ENCODE measurements around the gene PPIL1. TPM values are rescaled to one million over a fixed set of nuclear protein-coding genes. Genes with fewer than 3 reads are reported as not detected.
A peak's percentile ranks its signal among the peaks of the same experiment; 100 is the strongest.

PPIL1 gene
- total RNA-seq, 1 donor from 2014 or later: 18.9 TPM

DNA sequence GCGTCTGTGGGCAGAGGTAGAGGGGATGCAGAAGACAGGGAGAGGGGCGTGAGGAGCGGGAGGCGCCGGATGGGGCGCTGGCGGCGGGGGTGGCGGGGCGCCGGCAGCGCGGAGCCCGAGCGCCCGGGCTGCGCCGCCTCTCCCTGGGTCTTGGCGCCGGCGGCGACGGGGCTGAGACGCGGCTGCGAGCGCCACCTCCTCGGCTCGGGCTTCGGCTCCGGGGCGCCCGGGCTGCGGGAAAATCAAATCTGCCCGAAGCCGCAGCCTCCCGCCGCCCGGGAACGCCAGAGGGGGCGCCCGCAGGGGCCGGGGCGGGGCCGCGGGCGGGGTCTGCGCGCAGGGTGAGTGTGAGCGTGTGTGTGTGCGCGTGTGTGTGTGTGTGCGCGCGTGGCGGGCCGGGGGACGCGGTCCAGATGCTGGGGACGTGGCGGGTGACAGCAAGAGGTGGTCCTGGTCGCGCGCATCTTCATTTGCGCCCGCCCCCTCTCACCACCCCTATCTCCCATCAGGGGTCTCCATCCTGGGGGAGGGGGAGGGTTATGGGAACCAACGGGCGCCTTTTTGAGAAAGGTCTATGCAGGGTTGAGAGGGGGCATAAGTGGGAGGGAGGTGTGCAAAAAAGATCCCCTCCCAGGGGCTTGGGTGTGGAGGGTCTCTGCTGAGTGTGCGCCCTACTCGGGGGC lies 34.7 kb downstream of the PPIL1 start:
- Histone ChIP-seq H3K36me3 (no peaks in the 10 kb centered on the region), H3K4me1 (peaks cover 25% of the 10 kb centered on the region), H3K9me3 (no peaks in the 10 kb centered on the region), H3K27ac (peak overlapping the region; percentile 60), H3K27me3 (no peaks in the 10 kb centered on the region), H3K4me3 (peak overlapping the region; percentile 46 to 80)
- TF ChIP-seq POLR2A (IDR thresholded peaks at IDR 0.05): no peak
- TF ChIP-seq POLR2AphosphoS5 (IDR thresholded peaks at IDR 0.05; ENCODE audit: insufficient read depth in 1 of 2, low read depth in 1 of 2): no peak
- TF ChIP-seq, protein P1, sequence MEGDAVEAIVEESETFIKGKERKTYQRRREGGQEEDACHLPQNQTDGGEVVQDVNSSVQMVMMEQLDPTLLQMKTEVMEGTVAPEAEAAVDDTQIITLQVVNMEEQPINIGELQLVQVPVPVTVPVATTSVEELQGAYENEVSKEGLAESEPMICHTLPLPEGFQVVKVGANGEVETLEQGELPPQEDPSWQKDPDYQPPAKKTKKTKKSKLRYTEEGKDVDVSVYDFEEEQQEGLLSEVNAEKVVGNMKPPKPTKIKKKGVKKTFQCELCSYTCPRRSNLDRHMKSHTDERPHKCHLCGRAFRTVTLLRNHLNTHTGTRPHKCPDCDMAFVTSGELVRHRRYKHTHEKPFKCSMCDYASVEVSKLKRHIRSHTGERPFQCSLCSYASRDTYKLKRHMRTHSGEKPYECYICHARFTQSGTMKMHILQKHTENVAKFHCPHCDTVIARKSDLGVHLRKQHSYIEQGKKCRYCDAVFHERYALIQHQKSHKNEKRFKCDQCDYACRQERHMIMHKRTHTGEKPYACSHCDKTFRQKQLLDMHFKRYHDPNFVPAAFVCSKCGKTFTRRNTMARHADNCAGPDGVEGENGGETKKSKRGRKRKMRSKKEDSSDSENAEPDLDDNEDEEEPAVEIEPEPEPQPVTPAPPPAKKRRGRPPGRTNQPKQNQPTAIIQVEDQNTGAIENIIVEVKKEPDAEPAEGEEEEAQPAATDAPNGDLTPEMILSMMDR (IDR thresholded peaks at IDR 0.05): no peak
- DNase-seq (ENCODE audit: extremely low spot score in 2 of 2): no peak
- intact Hi-C loops (cut with DNase I): no loop called here

DNA sequence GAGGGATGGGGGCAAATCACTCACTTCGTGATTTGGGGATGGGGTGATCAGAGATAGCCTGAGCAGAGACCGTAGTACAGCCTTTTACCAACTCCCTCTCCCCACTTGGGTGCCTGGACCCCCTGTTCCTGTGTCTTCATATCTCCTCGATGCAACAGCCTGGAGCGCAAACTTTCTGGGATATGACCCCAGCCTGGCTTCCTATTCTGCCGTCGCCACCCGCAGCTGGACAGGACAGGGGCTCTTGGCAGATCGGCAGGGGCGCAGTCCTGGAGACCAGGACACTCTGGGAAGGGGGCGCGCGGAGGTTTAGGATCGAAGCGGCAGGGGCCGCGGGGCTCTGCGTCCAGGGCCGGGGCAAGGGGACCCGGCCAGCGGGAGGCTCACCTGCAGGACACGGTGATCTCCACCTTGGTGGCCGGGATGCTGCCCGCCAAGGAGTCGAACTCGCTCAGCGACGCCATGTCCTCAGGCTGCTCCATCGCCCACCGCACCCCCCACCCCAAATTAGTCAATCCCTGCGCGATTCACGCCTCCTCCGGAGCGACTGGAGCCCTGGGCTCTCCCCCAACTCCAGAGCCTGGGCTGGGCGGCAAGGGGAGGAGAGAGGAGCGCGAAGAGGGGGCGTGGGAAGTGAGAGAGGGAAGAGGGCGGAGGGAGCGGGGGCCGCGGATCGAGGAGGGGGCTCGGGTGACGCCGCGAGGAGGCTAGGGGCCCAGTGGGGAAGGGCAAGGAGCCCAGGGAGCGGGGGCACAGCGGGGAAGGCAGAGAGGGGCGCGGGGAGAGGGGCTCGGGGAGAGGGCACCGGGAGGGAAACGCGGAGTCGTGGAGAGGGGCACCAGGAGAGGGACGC lies 35.5 kb downstream of the PPIL1 start, which contains the start of gene CPNE5:
CPNE5 (minus strand) TSS at position 549 of the 853 bp plus-strand sequence; CDS start at position 482, 67 bp downstream.
- no peaks in the 10 kb centered on the region for H3K36me3 ChIP-seq
- H3K4me3 ChIP-seq: peak within 1 kb of the TSS; percentile 46 to 80
- TF ChIP-seq POLR2AphosphoS5 (IDR thresholded peaks at IDR 0.05; ENCODE audit: insufficient read depth in 1 of 2, low read depth in 1 of 2): peak in 1 of 2 donors; percentile 28
- TF ChIP-seq, protein P1 (IDR thresholded peaks at IDR 0.05): no peak
- intact Hi-C loops (cut with DNase I): no loop called here
- peak within 1 kb of the TSS; percentile 60 for H3K27ac ChIP-seq
- H3K4me1 ChIP-seq: peaks cover 25% of the 10 kb centered on the region
- no peaks in the 10 kb centered on the region for H3K27me3 ChIP-seq
- DNase-seq (ENCODE audit: extremely low spot score in 2 of 2): no peak
- no peaks in the 10 kb centered on the region for H3K9me3 ChIP-seq

DNA sequence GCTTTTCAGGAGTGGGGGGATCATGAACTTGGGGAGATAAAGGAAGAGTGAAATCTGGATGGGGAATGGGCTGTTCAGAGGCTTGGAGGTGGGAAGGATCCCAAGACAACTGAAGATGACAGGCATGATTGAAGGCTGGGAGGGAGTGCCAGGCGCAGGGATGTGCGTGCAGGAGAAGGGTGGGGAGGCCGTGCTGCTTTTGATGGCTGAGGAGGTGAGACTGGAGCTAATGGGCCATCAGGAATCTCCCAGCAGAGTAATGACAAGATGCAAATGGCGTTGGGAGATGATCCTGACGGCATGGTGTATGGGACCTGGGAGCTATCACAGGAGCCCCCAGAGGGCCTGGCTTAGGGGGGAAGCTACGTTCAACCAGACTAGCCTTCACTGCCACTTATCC lies 36.9 kb downstream of the PPIL1 start:
- TF ChIP-seq POLR2A (IDR thresholded peaks at IDR 0.05) (no peak), POLR2AphosphoS5 (IDR thresholded peaks at IDR 0.05; ENCODE audit: insufficient read depth in 1 of 2, low read depth in 1 of 2) (no peak)
- TF ChIP-seq, protein P1 (IDR thresholded peaks at IDR 0.05): no peak
- Histone ChIP-seq H3K9me3 (no peaks in the 10 kb centered on the region), H3K27me3 (no peaks in the 10 kb centered on the region), H3K4me3 (no peak overlapping the region), H3K36me3 (no peaks in the 10 kb centered on the region), H3K27ac (no peak overlapping the region), H3K4me1 (peaks cover 25% of the 10 kb centered on the region)
- intact Hi-C loops (cut with DNase I): no loop called here
- DNase-seq (ENCODE audit: extremely low spot score in 2 of 2): no peak

DNA sequence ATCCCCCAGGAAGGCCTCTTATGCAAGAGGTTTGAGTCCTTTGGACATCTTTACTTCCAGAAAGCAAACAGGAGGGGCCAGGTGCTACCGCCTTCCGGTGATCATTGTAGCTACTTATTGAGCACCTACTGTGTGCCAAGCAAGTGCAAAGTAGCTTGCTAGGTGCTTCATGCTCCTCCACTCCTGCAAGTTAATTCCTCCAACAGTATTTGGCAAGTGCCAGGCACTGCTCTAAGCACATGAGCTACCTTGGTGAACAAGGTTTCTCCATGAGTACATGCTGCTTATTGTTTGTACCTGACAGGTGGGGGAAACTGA lies 37.6 kb downstream of the PPIL1 start:
- Histone ChIP-seq H3K9me3 (no peaks in the 10 kb centered on the region), H3K27ac (no peak overlapping the region), H3K4me3 (no peak overlapping the region), H3K4me1 (peaks cover 25% of the 10 kb centered on the region), H3K36me3 (no peaks in the 10 kb centered on the region), H3K27me3 (no peaks in the 10 kb centered on the region)
- no peak for TF ChIP-seq POLR2A (IDR thresholded peaks at IDR 0.05)
- no peak for TF ChIP-seq POLR2AphosphoS5 (IDR thresholded peaks at IDR 0.05; ENCODE audit: insufficient read depth in 1 of 2, low read depth in 1 of 2)
- TF ChIP-seq, protein P1 (IDR thresholded peaks at IDR 0.05): no peak
- DNase-seq (ENCODE audit: extremely low spot score in 2 of 2): no peak
- intact Hi-C loops (cut with DNase I): no loop called here

Data from vagina (tissue), 2 donors.